K562 (cell line): Measurements from ENCODE around the gene AIRE. TPM values are rescaled to one million over a fixed set of nuclear protein-coding genes. Genes with fewer than 3 reads are reported as not detected.

ENCODE experiments used
- ATAC-seq: fragments of 200-7000 bp; cut with Tn5 transposase; 3 replicates; pipeline ENCODE4 v1.9.1; 2020; ENCODE audit warnings: moderate library complexity
- BruUV-seq: library from RNA; stranded (reverse); fragments of 400-500 nt; replicated peaks from 2 replicates; lab custom pipeline; 2021; lab: Mats Ljungman, UMichigan
- CTCF ChIA-PET: fragments of 300-600 bp; formaldehyde crosslinking; extraction: SDS; loops from one replicate; lab custom pipeline; 2021; ENCODE audit warnings: low intra/inter-chr PET ratio; lab: Yijun Ruan, JAX
- POLR2A ChIA-PET: fragments of 300-600, 350-650 bp; sonication (Branson Sonifier 250); formaldehyde crosslinking; extraction: SDS; loops from one replicate; lab custom pipeline; 2021; ENCODE audit warnings: antibody characterized with exemption, inconsistent platforms; lab: Yijun Ruan, JAX
- DNase-seq, 4 experiments: peaks; one replicate each; pipeline versions ENCODE4 v3.0.0 to v3.0.0-alpha.2; 2011 to 2018; ENCODE audit warnings: low spot score in 3 of 4, mixed read lengths in 3 of 4; ENCODE audit errors: extremely low read depth in 1 of 4
- FAIRE-seq: peaks from 2 replicates; lab custom pipeline; 2011; peaks lifted over from hg19 to GRCh38; lab: Jason Lieb, UNC
- H2AFZ ChIP-seq: 2 replicates; pipeline ENCODE4 v1.6.0; 2011; ENCODE audit warnings: low read depth, low read length, control low read depth, inconsistent platforms
- H3K27ac ChIP-seq: fragments of 200-600 bp; 3 replicates; pipeline ENCODE4 v1.8.0; 2011; ENCODE audit warnings: low read depth, mild to moderate bottlenecking, control low read depth, inconsistent platforms, low read length, moderate library complexity, mixed read lengths; ENCODE audit errors: extremely low read depth
- H3K27me3 ChIP-seq, 2 experiments: fragments of 300-600 bp in 1 of 2; 2 replicates in 1 of 2; 3 replicates in 1 of 2; pipeline versions ENCODE4 v1.6.0 to v1.8.0; 2011; ENCODE audit warnings: inconsistent platforms in 2 of 2, low read length in 2 of 2, mild to moderate bottlenecking in 1 of 2, mixed read lengths in 1 of 2, moderate library complexity in 1 of 2; ENCODE audit not compliant: control insufficient read depth in 2 of 2, insufficient read depth in 2 of 2
- H3K36me3 ChIP-seq: fragments of 300-600 bp; 3 replicates; pipeline ENCODE4 v1.8.0; 2011; ENCODE audit warnings: mild to moderate bottlenecking, low read length, inconsistent platforms; ENCODE audit not compliant: control insufficient read depth, insufficient read depth
- H3K4me1 ChIP-seq, 2 experiments: fragments of 200-600 bp in 1 of 2; replicated peaks in 1 of 2; 2 replicates in 1 of 2; 3 replicates in 1 of 2; pipeline versions ENCODE4 v1.5.1 to v1.8.0; 2011; ENCODE audit warnings: inconsistent platforms in 2 of 2, low read length in 2 of 2, mild to moderate bottlenecking in 1 of 2, mixed read lengths in 1 of 2, moderate library complexity in 1 of 2; ENCODE audit not compliant: control insufficient read depth in 2 of 2, insufficient read depth in 2 of 2
- H3K4me2 ChIP-seq: 2 replicates; pipeline ENCODE4 v1.6.1; 2011; ENCODE audit warnings: low read length, control low read depth, inconsistent platforms, mixed read lengths; ENCODE audit not compliant: insufficient read depth
- H3K4me3 ChIP-seq: fragments of 200-600 bp; sonication (generic), shearing (Covaris generic); 2 replicates; pipeline ENCODE4 v1.5.1; 2016; ENCODE audit warnings: control low read depth, inconsistent platforms
- H3K79me2 ChIP-seq: fragments of 200-600 bp; 3 replicates; pipeline ENCODE4 v1.8.0; 2011; ENCODE audit warnings: low read length, inconsistent platforms; ENCODE audit not compliant: control insufficient read depth, insufficient read depth
- H3K9ac ChIP-seq, 2 experiments: 2 replicates each; pipeline versions ENCODE4 v1.6.0 to v1.6.1; 2011; ENCODE audit warnings: low read depth in 2 of 2, low read length in 2 of 2, control low read depth in 1 of 2, inconsistent platforms in 1 of 2, mild to moderate bottlenecking in 1 of 2, mixed read lengths in 1 of 2; ENCODE audit not compliant: insufficient read depth in 1 of 2
- H3K9me1 ChIP-seq: one replicate; pipeline ENCODE4 v1.6.0; 2011; ENCODE audit warnings: inconsistent platforms, mild to moderate bottlenecking, low read length, moderate library complexity; ENCODE audit not compliant: control insufficient read depth, insufficient read depth
- H3K9me3 ChIP-seq: replicated peaks from 2 replicates; pipeline ENCODE4 v1.5.1; 2011; ENCODE audit warnings: low read depth, low read length, inconsistent platforms; ENCODE audit not compliant: control insufficient read depth, insufficient read depth
- H4K20me1 ChIP-seq: replicated peaks from 2 replicates; pipeline ENCODE4 v1.6.1; 2011; ENCODE audit warnings: low read length, inconsistent platforms, mixed read lengths; ENCODE audit not compliant: control insufficient read depth, insufficient read depth
- HLTF ChIP-seq: fragments of 450-650 bp; IDR thresholded peaks from 2 replicates; pipeline ENCODE4 v1.6.1; 2016
- MIER1 ChIP-seq: fragments of 450-650 bp; IDR thresholded peaks from 2 replicates; pipeline ENCODE4 v1.6.1; 2016; ENCODE audit warnings: antibody characterized with exemption, mild to moderate bottlenecking, low read depth
- MTA1 ChIP-seq: fragments of 450-650 bp; IDR thresholded peaks from 2 replicates; pipeline ENCODE4 v1.6.1; 2017; ENCODE audit warnings: borderline replicate concordance
- MTA2 ChIP-seq: fragments of 450-650 bp; IDR thresholded peaks from 2 replicates; pipeline ENCODE4 v1.6.1; 2016; ENCODE audit warnings: low read depth
- RBFOX2 ChIP-seq: fragments of 200-400 bp; formaldehyde crosslinking; IDR thresholded peaks from 2 replicates; pipeline ENCODE4 v1.6.1; 2017; ENCODE audit warnings: low read depth, mild to moderate bottlenecking, low read length, moderate library complexity
- RFX7 ChIP-seq: fragments of 250-450 bp; sonication (Bioruptor Pico); IDR thresholded peaks from 2 replicates; pipeline ENCODE4 v1.5.1; 2021; ENCODE audit warnings: mild to moderate bottlenecking
- ZNF398 ChIP-seq: fragments of 250-450 bp; sonication (Bioruptor Pico); IDR thresholded peaks from 2 replicates; pipeline ENCODE4 v1.8.0; 2021; ENCODE audit warnings: moderate library complexity, mild to moderate bottlenecking, inconsistent platforms
- ZNF699 ChIP-seq: fragments of 250-450 bp; sonication (Bioruptor Pico); IDR thresholded peaks from 2 replicates; pipeline ENCODE4 v1.8.0; 2021; ENCODE audit warnings: mild to moderate bottlenecking, moderate library complexity; ENCODE audit not compliant: insufficient replicate concordance
- WGBS: fragments of 100-300 bp; shearing (Covaris generic); methylation state at CpG from one replicate; pipeline ENCODE4 v1.1.6; 2016; ENCODE audit warnings: low coverage, mixed read lengths; ENCODE audit not compliant: insufficient coverage; ENCODE audit errors: missing lambda C conversion rate; 5-methylcytosine and 5-hydroxymethylcytosine counted together
- in situ Hi-C: fragments of 300-500 bp; cut with MboI; formaldehyde crosslinking; loops from 4 replicates; pipeline ENCODE4 v1.15.0; 2018; ENCODE audit warnings: inconsistent platforms, mixed read lengths
- intact Hi-C: fragments of 100-400 bp; cut with micrococcal nuclease; formaldehyde crosslinking; loops from 2 replicates; pipeline ENCODE4 v1.14.2; 2022
- polyA plus RNA-seq, 8 experiments: library from polyadenylated mRNA; depleted of rRNA in 4 of 8; stranded (reverse) in 5 of 8; unstranded in 3 of 8; fragments of >200 nt; fragmentation: Nextera tagmentation in 2 of 8; fragmentation: Illumina TruSeq in 1 of 8; extraction: Ambion mirVana in 2 of 8; extraction: Trizol in 1 of 8; gene quantifications; 2 replicates each; pipeline versions ENCODE4 v1.2.1 to v1.2.3, GENCODE V29; 2011 to 2014; ENCODE audit warnings: inconsistent platforms in 1 of 8, missing spikeins in 1 of 8
- total RNA-seq, 7 experiments: library from RNA; depleted of rRNA in 6 of 7; stranded (reverse); fragments of >200 nt in 6 of 7; fragmentation: Illumina TruSeq in 2 of 7; extraction: Trizol in 2 of 7; gene quantifications; 2 replicates each; pipeline versions ENCODE4 v1.2.1 to v1.2.3, GENCODE V29; 2011 to 2021; ENCODE audit warnings: low replicate concordance in 1 of 7
- TF ChIP-seq, protein P1 (sequence below): sonication (generic); formaldehyde crosslinking; IDR thresholded peaks from 2 replicates; pipeline ENCODE4 v1.9.0; 2022; ENCODE audit warnings: mild to moderate bottlenecking, missing genetic modification reagents

The AIRE gene
- total and polyA plus RNA-seq, 9 of the 15 experiments (the other 6 are each of a cell fraction or from before 2014, with no cell fraction given) = 0.01 TPM; not detected in 8

DNA sequence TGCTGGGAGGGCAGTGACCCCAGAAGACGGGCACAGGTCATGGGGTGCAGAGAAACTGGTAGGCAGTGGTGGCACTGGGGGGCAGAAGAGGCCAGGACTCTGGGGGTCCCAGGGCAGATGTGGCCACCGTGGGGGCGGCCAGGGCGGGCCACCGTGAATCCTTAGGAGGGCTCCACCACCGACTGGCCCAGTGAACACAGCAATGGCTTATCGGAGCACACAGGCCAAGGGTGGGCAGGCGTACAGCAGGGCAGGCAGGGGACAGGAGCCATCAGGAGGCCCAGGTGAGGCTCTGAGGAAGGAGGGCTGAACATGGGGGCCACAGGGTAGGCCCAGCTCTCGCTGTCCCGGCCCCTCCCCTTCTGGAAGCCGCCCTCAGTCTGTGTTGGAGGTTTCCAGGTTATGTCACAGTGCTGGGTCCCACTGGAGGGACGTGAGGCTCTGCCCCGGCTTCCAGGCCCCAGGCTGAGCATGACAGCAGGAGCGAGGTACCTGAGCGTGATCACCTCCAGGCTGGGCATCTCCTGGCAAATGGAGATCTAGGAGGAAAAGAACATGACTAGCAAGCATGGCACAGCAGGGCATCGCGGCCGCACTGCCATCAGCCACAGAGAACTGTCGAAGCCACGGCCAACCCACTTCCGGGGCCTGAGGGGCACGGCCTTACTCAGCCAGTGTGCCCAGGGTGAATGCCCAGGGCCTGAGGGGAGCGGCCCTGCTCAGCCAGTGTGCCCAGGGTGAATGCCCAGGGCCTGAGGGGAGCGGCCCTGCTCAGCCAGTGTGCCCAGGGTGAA lies 49.8 kb downstream of the AIRE start:
- intact Hi-C loops = no loop called here
- H3K27ac ChIP-seq = no peak overlapping the region
- POLR2A ChIA-PET = interaction anchor here (0.8 to 0.9 kb wide), 2 partner anchors 16 to 21 kb away, joined by 4 to 6 read pairs; no protein-coding TSS in a partner anchor

More for the DNA sequence above, 49.8 kb downstream of the AIRE start:
- ATAC-seq (no peak), FAIRE-seq (no peak), DNase-seq (no peak)
- 86% methylated on average over 22 of the region's 24 CpGs for WGBS
- CTCF ChIA-PET = no interaction called here
- Histone ChIP-seq H4K20me1 (peaks cover 6% of the 10 kb centered on the region; the same call in 1 of the 2 replicates), H3K4me3 (no peak overlapping the region), H3K4me2 (no peak overlapping the region), H3K9me1 (peaks cover 9% of the 10 kb centered on the region), H2AFZ (no peak overlapping the region), H3K79me2 (no peaks in the 10 kb centered on the region), H3K9ac (peak overlapping the region in 1 of 2 experiments; percentile 10; a peak in 2 of 4 replicates), H3K36me3 (peaks cover 8% of the 10 kb centered on the region; the same call in 1 of the 3 replicates), H3K9me3 (no peaks in the 10 kb centered on the region), H3K4me1 (peaks cover 13 to 59% of the 10 kb centered on the region in 2 experiments; a peak in 4 of 5 replicates), H3K27me3 (no peaks in the 10 kb centered on the region)
- TF ChIP-seq HLTF (no peak), MTA1 (no peak), ZNF398 (CRISPR knock-in tag) (no peak), RBFOX2 (peak; percentile 20; the same call in 1 of the 2 replicates), RFX7 (CRISPR knock-in tag) (no peak), ZNF699 (no peak), MTA2 (no peak), MIER1 (no peak)
- TF ChIP-seq, protein P1, sequence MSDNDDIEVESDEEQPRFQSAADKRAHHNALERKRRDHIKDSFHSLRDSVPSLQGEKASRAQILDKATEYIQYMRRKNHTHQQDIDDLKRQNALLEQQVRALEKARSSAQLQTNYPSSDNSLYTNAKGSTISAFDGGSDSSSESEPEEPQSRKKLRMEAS (CRISPR knock-in tag) = peak; percentile 23; the same call in 1 of the 2 replicates
- BruUV-seq = no TSS peak
- in situ Hi-C loops = no loop called here
